A549 (cell line): ENCODE data around the gene GREM1. TPM values are rescaled to one million over a fixed set of nuclear protein-coding genes. Genes with fewer than 3 reads are reported as not detected.

Source experiments
- ATAC-seq, 2 experiments: fragments of 200-7000 bp in 1 of 2; fragments of >200 bp in 1 of 2; cut with Nextera tagmentation in 1 of 2; cut with Tn5 transposase in 1 of 2; 3 replicates each; pipeline versions ENCODE4 v1.8.0 to v1.9.1; 2018 to 2020; ENCODE audit warnings: mild to moderate bottlenecking in 1 of 2, moderate library complexity in 1 of 2
- CTCF ChIA-PET: fragments of 300-600 bp; sonication (Branson Sonifier 250); formaldehyde crosslinking; extraction: SDS; loops from one replicate; lab custom pipeline; 2021; ENCODE audit warnings: antibody characterized with exemption, inconsistent platforms; lab: Yijun Ruan, JAX
- POLR2A ChIA-PET: fragments of 350-600 bp; formaldehyde crosslinking; extraction: SDS; loops from one replicate; lab custom pipeline; 2021; ENCODE audit warnings: antibody characterized with exemption, inconsistent platforms; lab: Yijun Ruan, JAX
- DNase-seq, 2 experiments: peaks; one replicate each; pipeline versions ENCODE4 v3.0.0 to v3.0.0-alpha.2; 2011 to 2016; ENCODE audit warnings: low read depth in 1 of 2, low spot score in 1 of 2
- FAIRE-seq: peaks from 2 replicates; lab custom pipeline; 2011; peaks lifted over from hg19 to GRCh38; lab: Jason Lieb, UNC
- H3K27ac ChIP-seq, 2 experiments: fragments of >200 bp; sonication (Bioruptor Twin); formaldehyde crosslinking; 3 replicates each; pipeline ENCODE4 v1.5.1; 2016 to 2017
- H3K4me1 ChIP-seq: fragments of >200 bp; sonication (Bioruptor Twin); formaldehyde crosslinking; 3 replicates; pipeline ENCODE4 v1.6.1; 2016
- H3K4me2 ChIP-seq: fragments of >200 bp; sonication (Bioruptor Twin); formaldehyde crosslinking; 3 replicates; pipeline ENCODE4 v1.6.1; 2016
- H3K4me3 ChIP-seq: fragments of >200 bp; sonication (Bioruptor Twin); formaldehyde crosslinking; 3 replicates; pipeline ENCODE4 v1.5.1; 2016
- H3K9me3 ChIP-seq: fragments of >200 bp; sonication (Bioruptor Twin); formaldehyde crosslinking; 3 replicates; pipeline ENCODE4 v1.6.1; 2016
- CBX8 ChIP-seq: fragments of 200-600 bp; sonication (generic); IDR thresholded peaks from 2 replicates; pipeline ENCODE4 v1.6.1; 2016
- EHF ChIP-seq: fragments of 250-450 bp; sonication (Bioruptor Pico); IDR thresholded peaks from 2 replicates; pipeline ENCODE4 v1.5.0; 2020; ENCODE audit warnings: mild to moderate bottlenecking
- EHMT2 ChIP-seq: fragments of 200-600 bp; sonication (generic); IDR thresholded peaks from 2 replicates; pipeline ENCODE4 v1.6.1; 2016; ENCODE audit warnings: antibody characterized with exemption, low read depth, mild to moderate bottlenecking, moderate library complexity
- FOSL2 ChIP-seq, 2 experiments: fragments of 450-650 bp in 1 of 2; fragments of >200 bp in 1 of 2; sonication (Bioruptor Twin) in 1 of 2; formaldehyde crosslinking; IDR thresholded peaks; 2 replicates each; pipeline versions ENCODE4 v1.5.0 to v1.6.1; 2016 to 2020; ENCODE audit warnings: mild to moderate bottlenecking in 1 of 2, moderate library complexity in 1 of 2
- HOXA7 ChIP-seq: fragments of 250-450 bp; sonication (Bioruptor Pico); IDR thresholded peaks from 2 replicates; pipeline ENCODE4 v1.5.0; 2020; ENCODE audit warnings: mild to moderate bottlenecking, moderate library complexity
- KDM5A ChIP-seq: fragments of 200-600 bp; sonication (generic); IDR thresholded peaks from 2 replicates; pipeline ENCODE4 v1.6.1; 2016; ENCODE audit warnings: antibody characterized with exemption, mild to moderate bottlenecking
- MAX ChIP-seq: IDR thresholded peaks from 2 replicates; pipeline ENCODE4 v1.6.1; 2012
- NFE2L2 ChIP-seq: fragments of 150-350 bp; conservative IDR thresholded peaks from 2 replicates; pipeline ENCODE4 v1.6.1; 2014; ENCODE audit warnings: low read length
- PBX3 ChIP-seq: IDR thresholded peaks from 2 replicates; pipeline ENCODE4 v1.6.1; 2012
- RFX5 ChIP-seq: fragments of 450-650 bp; IDR thresholded peaks from 2 replicates; pipeline ENCODE4 v1.7.1; 2014; ENCODE audit warnings: antibody characterized with exemption, mild to moderate bottlenecking, moderate library complexity
- ZFP36 ChIP-seq: fragments of 450-650 bp; IDR thresholded peaks from 2 replicates; pipeline ENCODE4 v1.6.1; 2014; ENCODE audit warnings: borderline replicate concordance; ENCODE audit not compliant: partially characterized antibody
- ZSCAN20 ChIP-seq: fragments of 250-450 bp; sonication (Bioruptor Pico); IDR thresholded peaks from 2 replicates; pipeline ENCODE4 v1.8.0; 2022; ENCODE audit warnings: mild to moderate bottlenecking, moderate library complexity
- WGBS: methylation state at CpG from one replicate; pipeline ENCODE4 v1.1.6; 2017; ENCODE audit errors: missing lambda C conversion rate; 5-methylcytosine and 5-hydroxymethylcytosine counted together
- polyA plus RNA-seq, 4 experiments: library from polyadenylated mRNA; depleted of rRNA in 3 of 4; stranded (reverse); fragments of >200 nt; fragmentation: RNase III in 1 of 4; extraction: RNeasy Plus Mini Kit Qiagen cat#74134 plus additional on column Dnase treatment in 1 of 4; gene quantifications; 2 replicates in 3 of 4; 3 replicates in 1 of 4; pipeline ENCODE4 v1.2.3, GENCODE V29; 2011 to 2017
- TF ChIP-seq, protein P1 (sequence below): fragments of 200-600 bp; sonication (generic); IDR thresholded peaks from 2 replicates; pipeline ENCODE4 v1.6.1; 2016; ENCODE audit warnings: antibody characterized with exemption, mild to moderate bottlenecking, moderate library complexity
- TF ChIP-seq, protein P2 (sequence below): fragments of >200 bp; sonication (Bioruptor Twin); formaldehyde crosslinking; IDR thresholded peaks from 3 replicates; pipeline ENCODE4 v1.6.1; 2016

The GREM1 gene
- polyA plus RNA-seq, 2 of the 4 experiments (the other 2 are of a cell fraction): 4.4 to 10.5 TPM

- Histone ChIP-seq H3K27ac (no peak overlapping the region), H3K4me1 (peaks cover 6% of the 10 kb centered on the region), H3K4me3 (no peak overlapping the region), H3K4me2 (no peak overlapping the region), H3K9me3 (no peaks in the 10 kb centered on the region)
- ChIA-PET POLR2A (no interaction called here), CTCF (interaction anchor here (0.6 to 1.7 kb wide), 3 partner anchors 9 to 28 kb away, joined by 3 to 6 read pairs (median 4); no protein-coding TSS in a partner anchor)
- no peak for FAIRE-seq
- TF ChIP-seq MAX (no peak), KDM5A (no peak), NFE2L2 (no peak), HOXA7 (CRISPR knock-in tag) (no peak), ZFP36 (no peak), PBX3 (no peak), EHF (CRISPR knock-in tag) (no peak), RFX5 (no peak), ZSCAN20 (no peak), EHMT2 (no peak), CBX8 (no peak), FOSL2 (IDR thresholded peaks at IDR 0.05) (no peak), FOSL2 (CRISPR knock-in tag; IDR thresholded peaks at IDR 0.05) (no peak)
- TF ChIP-seq, protein P1, sequence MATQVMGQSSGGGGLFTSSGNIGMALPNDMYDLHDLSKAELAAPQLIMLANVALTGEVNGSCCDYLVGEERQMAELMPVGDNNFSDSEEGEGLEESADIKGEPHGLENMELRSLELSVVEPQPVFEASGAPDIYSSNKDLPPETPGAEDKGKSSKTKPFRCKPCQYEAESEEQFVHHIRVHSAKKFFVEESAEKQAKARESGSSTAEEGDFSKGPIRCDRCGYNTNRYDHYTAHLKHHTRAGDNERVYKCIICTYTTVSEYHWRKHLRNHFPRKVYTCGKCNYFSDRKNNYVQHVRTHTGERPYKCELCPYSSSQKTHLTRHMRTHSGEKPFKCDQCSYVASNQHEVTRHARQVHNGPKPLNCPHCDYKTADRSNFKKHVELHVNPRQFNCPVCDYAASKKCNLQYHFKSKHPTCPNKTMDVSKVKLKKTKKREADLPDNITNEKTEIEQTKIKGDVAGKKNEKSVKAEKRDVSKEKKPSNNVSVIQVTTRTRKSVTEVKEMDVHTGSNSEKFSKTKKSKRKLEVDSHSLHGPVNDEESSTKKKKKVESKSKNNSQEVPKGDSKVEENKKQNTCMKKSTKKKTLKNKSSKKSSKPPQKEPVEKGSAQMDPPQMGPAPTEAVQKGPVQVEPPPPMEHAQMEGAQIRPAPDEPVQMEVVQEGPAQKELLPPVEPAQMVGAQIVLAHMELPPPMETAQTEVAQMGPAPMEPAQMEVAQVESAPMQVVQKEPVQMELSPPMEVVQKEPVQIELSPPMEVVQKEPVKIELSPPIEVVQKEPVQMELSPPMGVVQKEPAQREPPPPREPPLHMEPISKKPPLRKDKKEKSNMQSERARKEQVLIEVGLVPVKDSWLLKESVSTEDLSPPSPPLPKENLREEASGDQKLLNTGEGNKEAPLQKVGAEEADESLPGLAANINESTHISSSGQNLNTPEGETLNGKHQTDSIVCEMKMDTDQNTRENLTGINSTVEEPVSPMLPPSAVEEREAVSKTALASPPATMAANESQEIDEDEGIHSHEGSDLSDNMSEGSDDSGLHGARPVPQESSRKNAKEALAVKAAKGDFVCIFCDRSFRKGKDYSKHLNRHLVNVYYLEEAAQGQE: no peak
- TF ChIP-seq, protein P2, sequence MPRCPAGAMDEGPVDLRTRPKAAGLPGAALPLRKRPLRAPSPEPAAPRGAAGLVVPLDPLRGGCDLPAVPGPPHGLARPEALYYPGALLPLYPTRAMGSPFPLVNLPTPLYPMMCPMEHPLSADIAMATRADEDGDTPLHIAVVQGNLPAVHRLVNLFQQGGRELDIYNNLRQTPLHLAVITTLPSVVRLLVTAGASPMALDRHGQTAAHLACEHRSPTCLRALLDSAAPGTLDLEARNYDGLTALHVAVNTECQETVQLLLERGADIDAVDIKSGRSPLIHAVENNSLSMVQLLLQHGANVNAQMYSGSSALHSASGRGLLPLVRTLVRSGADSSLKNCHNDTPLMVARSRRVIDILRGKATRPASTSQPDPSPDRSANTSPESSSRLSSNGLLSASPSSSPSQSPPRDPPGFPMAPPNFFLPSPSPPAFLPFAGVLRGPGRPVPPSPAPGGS: no peak
- no peak for ATAC-seq
- 89% methylated on average over 8 of the region's 8 CpGs for WGBS
- no peak for DNase-seq
These were observed 13.3 kb upstream of the GREM1 start for GRCh38 chr15:32704395-32704981.

GRCh38 chr15:32705446-32705845 lies 12.4 kb upstream of the GREM1 start:
- TF ChIP-seq FOSL2 (IDR thresholded peaks at IDR 0.05) (no peak), FOSL2 (CRISPR knock-in tag; IDR thresholded peaks at IDR 0.05) (peak; percentile 68)
- TF ChIP-seq, protein P1: no peak
- Histone ChIP-seq H3K9me3 (no peaks in the 10 kb centered on the region), H3K4me3 (no peak overlapping the region), H3K27ac (no peak overlapping the region), H3K4me1 (peaks cover 9% of the 10 kb centered on the region), H3K4me2 (no peak overlapping the region)
- DNase-seq: no peak
- CTCF ChIA-PET: interaction anchor here (0.8 to 1.4 kb wide), 3 partner anchors 10 to 251 kb away, joined by 3 to 4 read pairs (median 3); no protein-coding TSS in a partner anchor
- 89% methylated on average over 2 of the region's 2 CpGs for WGBS
- no peak for FAIRE-seq
- ATAC-seq: no peak
- POLR2A ChIA-PET: no interaction called here
